ENCODE data around the gene TMEM89.

The TMEM89 gene

GRCh38 chr3:48588230-48588629 is 33.3 kb downstream of the TMEM89 start:
- no peak for DNase-seq (ENCODE audit: low read depth in 2 of 2)

GRCh38 chr3:48587686-48588085 is 33.9 kb downstream of the TMEM89 start:
- DNase-seq (ENCODE audit: low read depth in 2 of 2): no peak

- DNase-seq (ENCODE audit: low read depth in 2 of 2): no peak
These were observed 36.2 kb downstream of the TMEM89 start for GRCh38 chr3:48585411-48585810.

GRCh38 chr3:48584836-48585235 is 36.7 kb downstream of the TMEM89 start:
- DNase-seq (ENCODE audit: low read depth in 2 of 2): no peak

GRCh38 chr3:48581621-48582481 is 39.7 kb downstream of the TMEM89 start:
- DNase-seq (ENCODE audit: low read depth in 2 of 2): no peak

- no peak for DNase-seq (ENCODE audit: low read depth in 2 of 2)
These were observed 44.9 kb downstream of the TMEM89 start for GRCh38 chr3:48576647-48577046.

- no peak for DNase-seq (ENCODE audit: low read depth in 2 of 2)
These were observed 46.2 kb downstream of the TMEM89 start for GRCh38 chr3:48575366-48575765.

- no peak for DNase-seq (ENCODE audit: low read depth in 2 of 2)
These were observed 47.5 kb downstream of the TMEM89 start for GRCh38 chr3:48573973-48574585.

- DNase-seq (ENCODE audit: low read depth in 2 of 2): no peak
These were observed 49.1 kb downstream of the TMEM89 start for GRCh38 chr3:48572517-48572916.

- no peak for DNase-seq (ENCODE audit: low read depth in 2 of 2)
These were observed 49.6 kb downstream of the TMEM89 start for GRCh38 chr3:48571938-48572337.

Measured in stimulated activated CD4-positive, alpha-beta T cell treated with anti-CD3 and anti-CD28 coated beads, Interleukin-1b, Interleukin-23, amount 100 ng/mL, for 4 hours (primary cell).